HG02588 (cell line): ENCODE data around the gene LSM14B.
"Not testable (repeated sequence)": the region's sequence is repeated elsewhere in the genome, so short reads cannot be mapped to it uniquely, and the experiment has no call there.

Experiments used
- ATAC-seq: cut with Tn5 transposase; IDR thresholded peaks from one replicate; pipeline ENCODE4 v1.9.1; 2021; ENCODE audit warnings: mild to moderate bottlenecking, moderate library complexity; ENCODE audit not compliant: unreplicated experiment

The LSM14B gene

GRCh38 chr20:62112368-62112767 lies 9.9 kb upstream of the LSM14B start:
- no peak for ATAC-seq

GRCh38 chr20:62114894-62115293 lies 7.4 kb upstream of the LSM14B start:
- ATAC-seq: no peak

GRCh38 chr20:62115800-62116407 lies 6.4 kb upstream of the LSM14B start:
- ATAC-seq: not testable (repeated sequence)

- ATAC-seq: no peak
These were observed 5.5 kb upstream of the LSM14B start for GRCh38 chr20:62116558-62117361.

GRCh38 chr20:62117362-62117646 lies 5.0 kb upstream of the LSM14B start:
- no peak for ATAC-seq

- no peak for ATAC-seq
These were observed 4.6 kb upstream of the LSM14B start for GRCh38 chr20:62117658-62118057.

- ATAC-seq: no peak
These were observed 3.9 kb upstream of the LSM14B start for GRCh38 chr20:62118113-62119043.

- ATAC-seq: no peak
These were observed 3.2 kb upstream of the LSM14B start for GRCh38 chr20:62119115-62119514.

GRCh38 chr20:62119591-62120364 lies 2.5 kb upstream of the LSM14B start:
- ATAC-seq: no peak

- ATAC-seq: no peak
These were observed 1.9 kb upstream of the LSM14B start for GRCh38 chr20:62120365-62120762.

- peak; percentile 13 for ATAC-seq
These were observed 1.1 kb upstream of the LSM14B start for GRCh38 chr20:62120990-62121775.

GRCh38 chr20:62122654-62123449 lies 577 bp downstream of the LSM14B start:
- ATAC-seq: peak; percentile 18

GRCh38 chr20:62123450-62124118 lies 1.3 kb downstream of the LSM14B start:
- no peak for ATAC-seq

GRCh38 chr20:62126141-62126540 lies 3.9 kb downstream of the LSM14B start:
- no peak for ATAC-seq

GRCh38 chr20:62127799-62128198 lies 5.5 kb downstream of the LSM14B start:
- no peak for ATAC-seq

- no peak for ATAC-seq
These were observed 6.2 kb downstream of the LSM14B start for GRCh38 chr20:62128502-62128901.

GRCh38 chr20:62129731-62130531 lies 7.7 kb downstream of the LSM14B start:
- ATAC-seq: no peak
